GM20000 (cell line): Measurements from ENCODE around the gene PRRX2.

Experiments used
- DNase-seq: peaks from one replicate; pipeline ENCODE4 v3.0.0; 2012; ENCODE audit warnings: low spot score
- CTCF ChIP-seq: IDR thresholded peaks from 2 replicates; pipeline ENCODE4 v1.5.1; 2012; ENCODE audit warnings: mild to moderate bottlenecking, control low read depth; ENCODE audit errors: extremely low read depth, missing control alignments

Gene PRRX2

DNA sequence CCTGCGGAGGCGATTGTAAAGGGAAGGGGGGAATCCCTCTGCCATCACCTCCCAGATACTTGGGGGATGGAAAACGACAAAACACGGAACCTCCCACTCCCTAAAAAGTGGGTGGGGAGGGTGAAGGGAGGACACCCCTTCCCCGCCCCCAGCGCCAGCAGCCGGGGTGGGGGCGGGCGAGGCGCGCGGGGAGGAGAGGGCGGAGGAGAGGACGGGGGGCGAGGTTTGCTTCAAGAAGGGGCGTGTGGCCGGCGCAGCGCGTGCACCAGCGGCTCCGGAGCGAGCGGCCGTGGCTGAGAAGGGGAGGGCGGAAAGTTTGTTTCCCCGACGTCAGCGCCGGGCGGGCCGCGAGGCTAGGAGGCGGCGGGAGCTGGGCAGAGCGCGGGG, at the start of gene PRRX2:
Gene PRRX2 (plus strand): TSS at position 259 of the 387 bp plus-strand sequence. CDS start 221 bp downstream, outside the sequence.
- TF ChIP-seq CTCF = no peak
- peak; percentile 61 for DNase-seq

DNA sequence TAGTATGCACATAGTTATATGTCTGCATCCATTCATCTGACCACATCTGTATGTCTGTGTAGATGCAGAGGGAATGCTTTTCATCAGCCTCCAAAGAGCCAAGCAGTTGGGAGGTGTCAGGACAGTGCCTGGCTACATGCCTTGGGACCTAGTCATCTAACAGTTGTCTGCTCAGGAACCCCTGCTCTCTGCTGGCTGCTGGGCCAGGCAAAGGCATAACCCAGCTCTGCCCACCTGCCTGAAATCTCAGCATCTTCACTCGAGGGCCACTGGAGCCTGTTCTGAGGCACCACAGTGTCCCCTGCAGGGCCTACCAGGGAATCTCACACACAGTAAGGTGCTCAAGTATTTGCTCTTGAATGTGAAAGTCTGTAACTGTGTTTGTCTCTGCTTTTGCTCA, 48.3 kb upstream of the PRRX2 start:
- TF ChIP-seq CTCF = peak; percentile 18
- DNase-seq = no peak

- TF ChIP-seq CTCF = no peak
- no peak for DNase-seq
Observed at GRCh38 chr9:129619787-129620668, 45.4 kb upstream of the PRRX2 start.

DNA sequence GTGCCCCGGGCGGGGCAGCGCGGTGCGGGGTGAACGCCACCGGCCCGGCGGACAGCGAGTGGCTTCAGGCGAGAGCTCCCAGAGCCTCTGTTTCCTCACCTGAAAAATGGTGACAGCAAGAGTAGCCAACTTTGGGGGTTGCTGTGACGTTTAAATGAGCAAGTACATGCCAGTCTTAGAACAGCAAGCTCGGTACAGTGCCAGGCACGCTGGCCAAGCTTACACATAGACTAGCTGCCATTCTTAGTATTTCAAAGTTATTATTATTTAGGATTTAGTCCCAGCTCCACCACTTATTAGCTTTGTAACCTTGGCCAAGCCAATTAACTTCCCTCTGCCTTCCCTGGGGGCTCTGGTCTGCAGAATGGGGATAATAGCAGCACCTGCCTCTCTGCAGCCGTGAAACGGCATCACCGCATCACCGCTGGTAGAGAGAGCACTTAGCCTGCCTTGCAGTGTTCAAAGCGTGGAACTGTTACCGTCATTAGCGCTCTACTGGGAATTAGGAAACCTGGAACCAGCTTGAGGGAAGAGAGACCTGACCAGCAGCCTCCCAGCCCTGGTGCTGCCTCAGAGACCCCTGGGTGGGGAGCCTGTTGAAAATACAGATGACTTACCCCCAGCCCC, 44.7 kb upstream of the PRRX2 start, which contains the start of gene C9orf50:
Gene C9orf50 (minus strand): TSS at position 433 of the 627 bp plus-strand sequence. CDS start 527 bp downstream, outside the sequence.
- no peak for TF ChIP-seq CTCF

DNA sequence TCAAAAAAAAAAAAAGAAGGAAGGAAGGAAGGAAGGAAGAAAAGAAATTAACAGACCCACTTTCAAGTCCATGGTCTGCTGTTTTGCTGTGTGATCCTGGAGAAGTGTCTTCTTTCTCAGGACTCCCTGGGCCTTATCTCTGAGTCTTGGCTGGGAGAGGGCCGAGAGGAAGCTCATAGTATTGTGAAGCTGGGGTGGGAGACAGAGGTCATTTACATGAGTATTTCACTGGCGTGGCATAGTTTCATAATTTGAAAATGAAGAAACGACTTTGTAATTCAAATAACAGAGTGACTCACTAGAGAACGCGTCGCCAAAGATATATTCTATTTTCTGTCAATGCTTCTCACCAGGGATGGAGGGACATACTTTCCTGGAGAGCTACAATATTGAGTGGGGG, 42.1 kb upstream of the PRRX2 start:
- no peak for DNase-seq
- TF ChIP-seq CTCF = no peak

More for the DNA sequence above, 44.7 kb upstream of the PRRX2 start, which contains the start of gene C9orf50:
- DNase-seq = no peak

GRCh38 chr9:129624168-129624759, 41.2 kb upstream of the PRRX2 start:
- peak; percentile 75 for TF ChIP-seq CTCF

GRCh38 chr9:129624947-129625346, 40.5 kb upstream of the PRRX2 start:
- no peak for TF ChIP-seq CTCF
- DNase-seq = peak; percentile 68

More at GRCh38 chr9:129624168-129624759, 41.2 kb upstream of the PRRX2 start:
- peak; percentile 85 for DNase-seq
